Mammary epithelial cell (primary cell): ENCODE measurements around the gene STAC.

ENCODE experiments used
- CTCF ChIP-seq, 2 donors: IDR thresholded peaks in 1 of 2; conservative IDR thresholded peaks in 1 of 2; 2 replicates each; pipeline ENCODE4 v1.5.1; 2011 to 2012; ENCODE audit warnings: inconsistent platforms in 2 of 2, low read length in 2 of 2, mild to moderate bottlenecking in 2 of 2, control low read depth in 1 of 2, low read depth in 1 of 2; ENCODE audit not compliant: insufficient read depth in 1 of 2; ENCODE audit errors: extremely low read depth in 1 of 2
- EZH2 ChIP-seq: IDR thresholded peaks from 2 replicates; pipeline ENCODE4 v1.6.1; 2012; ENCODE audit warnings: low read length, inconsistent platforms, borderline replicate concordance

- TF ChIP-seq CTCF (conservative IDR thresholded peaks at IDR 0.05 in 1 of 2, IDR thresholded peaks at IDR 0.05 in 1 of 2; ENCODE audit: extremely low read depth in 1 of 2, insufficient read depth in 1 of 2, low read depth in 1 of 2, low read length in 2 of 2) (no peak), EZH2 (no peak)
Observed at GRCh38 chr3:36519682-36520081, 139.4 kb downstream of the STAC start.
